ENCODE results near the gene KIF12. TPM values are rescaled to one million over a fixed set of nuclear protein-coding genes. Genes with fewer than 3 reads are reported as not detected.

KIF12 gene
- total RNA-seq, 2 experiments from 2014 or later, result not detected

Other genes starting within 250 kb of the KIF12 start
- gene ZNF618, start 223.0 kb downstream of the KIF12 start, total RNA-seq, result 1 to 10 TPM; 1.2 to 1.3 TPM
- gene AMBP, start 21.0 kb downstream of the KIF12 start, total RNA-seq, result not detected
- gene COL27A1, start 56.2 kb upstream of the KIF12 start, total RNA-seq, result 1 to 10 TPM in 1 of 2 experiments, under 1 TPM in 1; 0.87 to 1.2 TPM
- not detected for gene ORM1, start 223.8 kb upstream of the KIF12 start, total RNA-seq
- gene ORM2, start 230.6 kb upstream of the KIF12 start, total RNA-seq, result not detected